CD4-positive, alpha-beta T cell treated with Interleukin-4 for 4 hours (primary cell): ENCODE data around the gene OARD1.
"Not testable (repeated sequence)": the region's sequence is repeated elsewhere in the genome, so short reads cannot be mapped to it uniquely, and the experiment has no call there.

Source experiments
- DNase-seq: peaks from one replicate; pipeline ENCODE4 v3.0.0-alpha.2; 2020

The OARD1 gene

GRCh38 chr6:41071923-41072835 is at the start of gene OARD1:
OARD1 (minus strand) TSS chr6:41072356; CDS start chr6:41071634, 722 bp downstream.
- peak; percentile 99 for DNase-seq

- DNase-seq, result no peak
These were observed 47.9 kb upstream of the OARD1 start for GRCh38 chr6:41120058-41120457.

- DNase-seq, result no peak
These were observed 47.4 kb upstream of the OARD1 start for GRCh38 chr6:41119508-41119907.

- not testable (repeated sequence) for DNase-seq
These were observed 42.9 kb upstream of the OARD1 start for GRCh38 chr6:41115027-41115426.

- DNase-seq, result no peak
These were observed 38.9 kb upstream of the OARD1 start for GRCh38 chr6:41111017-41111416.

- DNase-seq, result no peak
These were observed 31.7 kb upstream of the OARD1 start for GRCh38 chr6:41103847-41104246.

GRCh38 chr6:41100871-41101287 is 28.7 kb upstream of the OARD1 start:
- DNase-seq, result no peak

GRCh38 chr6:41098366-41098765 is 26.2 kb upstream of the OARD1 start:
- DNase-seq, result no peak

- DNase-seq, result no peak
These were observed 25.4 kb upstream of the OARD1 start for GRCh38 chr6:41097467-41098090.

- no peak for DNase-seq
These were observed 21.6 kb upstream of the OARD1 start for GRCh38 chr6:41093729-41094128.

GRCh38 chr6:41092421-41093140 is 20.4 kb upstream of the OARD1 start:
- DNase-seq, result peak; percentile 22

- no peak for DNase-seq
These were observed 18.9 kb upstream of the OARD1 start for GRCh38 chr6:41090841-41091761.

GRCh38 chr6:41088451-41088850 is 16.3 kb upstream of the OARD1 start:
- no peak for DNase-seq

GRCh38 chr6:41085182-41085581 is 13.0 kb upstream of the OARD1 start:
- DNase-seq, result no peak

- DNase-seq, result no peak
These were observed 10.9 kb upstream of the OARD1 start for GRCh38 chr6:41083072-41083471.

- DNase-seq, result peak; percentile 47
These were observed 8.5 kb upstream of the OARD1 start for GRCh38 chr6:41080621-41081020.

GRCh38 chr6:41079080-41079479 is 6.9 kb upstream of the OARD1 start:
- DNase-seq, result no peak

GRCh38 chr6:41078101-41078500 is 5.9 kb upstream of the OARD1 start:
- no peak for DNase-seq

- no peak for DNase-seq
These were observed 5.4 kb upstream of the OARD1 start for GRCh38 chr6:41077536-41077935.

GRCh38 chr6:41075651-41076626 is 3.8 kb upstream of the OARD1 start:
- no peak for DNase-seq
